ENCODE results near the gene CABLES2. TPM values are rescaled to one million over a fixed set of nuclear protein-coding genes. Genes with fewer than 3 reads are reported as not detected.
"Not testable (repeated sequence)": the region's sequence is repeated elsewhere in the genome, so short reads cannot be mapped to it uniquely, and the experiment has no call there.

Gene CABLES2
- total RNA-seq, 2 donors from 2014 or later, result 4.5 to 5.6 TPM

GRCh38 chr20:62377615-62378178 lies 29.4 kb downstream of the CABLES2 start:
- Mint-ChIP-seq H3K27ac (no peak overlapping the region), H3K4me3 (no peak overlapping the region), H3K4me1 (peaks cover 6% of the 10 kb centered on the region), H3K27me3 (peaks cover 13% of the 10 kb centered on the region), H3K36me3 (ENCODE audit: low read depth) (peaks cover 10% of the 10 kb centered on the region)
- H3K9me3 ChIP-seq (ENCODE audit: control insufficient read depth, low read length, poor library complexity, severe bottlenecking), result no peaks in the 10 kb centered on the region
- ATAC-seq, result no peak
- no peak for DNase-seq

- Mint-ChIP-seq H3K36me3 (ENCODE audit: low read depth) (peaks cover 8% of the 10 kb centered on the region), H3K27me3 (peaks cover 15% of the 10 kb centered on the region), H3K4me3 (no peak overlapping the region), H3K4me1 (peaks cover 5% of the 10 kb centered on the region), H3K27ac (no peak overlapping the region)
- no peak for ATAC-seq
- H3K9me3 ChIP-seq (ENCODE audit: control insufficient read depth, low read length, poor library complexity, severe bottlenecking), result no peaks in the 10 kb centered on the region
- DNase-seq, result no peak
Observed at GRCh38 chr20:62377064-62377461, 30.0 kb downstream of the CABLES2 start.

- no peak for ATAC-seq
- H3K9me3 ChIP-seq (ENCODE audit: control insufficient read depth, low read length, poor library complexity, severe bottlenecking), result no peaks in the 10 kb centered on the region
- H3K4me1 Mint-ChIP-seq, result peaks cover 5% of the 10 kb centered on the region
- DNase-seq, result no peak
- H3K4me3 Mint-ChIP-seq, result no peak overlapping the region
- H3K36me3 Mint-ChIP-seq (ENCODE audit: low read depth), result peaks cover 4% of the 10 kb centered on the region
- no peak overlapping the region for H3K27ac Mint-ChIP-seq
- peaks cover 15% of the 10 kb centered on the region for H3K27me3 Mint-ChIP-seq
Observed at GRCh38 chr20:62376112-62377063, 30.7 kb downstream of the CABLES2 start.

- DNase-seq, result no peak
- Mint-ChIP-seq H3K4me1 (peaks cover 5% of the 10 kb centered on the region), H3K36me3 (ENCODE audit: low read depth) (peaks cover 4% of the 10 kb centered on the region)
Observed at GRCh38 chr20:62374331-62375152, 32.5 kb downstream of the CABLES2 start.

GRCh38 chr20:62373631-62374179 lies 33.4 kb downstream of the CABLES2 start:
- not testable (repeated sequence) for ATAC-seq; H3K4me3 Mint-ChIP-seq; H3K36me3 Mint-ChIP-seq (ENCODE audit: low read depth); H3K4me1 Mint-ChIP-seq; H3K9me3 ChIP-seq (ENCODE audit: control insufficient read depth, low read length, poor library complexity, severe bottlenecking); DNase-seq; H3K27ac Mint-ChIP-seq
- H3K27me3 Mint-ChIP-seq, result peaks cover 21% of the 10 kb centered on the region

More at GRCh38 chr20:62374331-62375152, 32.5 kb downstream of the CABLES2 start:
- peaks cover 16% of the 10 kb centered on the region for H3K27me3 Mint-ChIP-seq
- no peak overlapping the region for H3K4me3 Mint-ChIP-seq
- H3K9me3 ChIP-seq (ENCODE audit: control insufficient read depth, low read length, poor library complexity, severe bottlenecking), result no peaks in the 10 kb centered on the region
- no peak for ATAC-seq
- no peak overlapping the region for H3K27ac Mint-ChIP-seq

- Mint-ChIP-seq H3K4me3 (no peak overlapping the region), H3K36me3 (ENCODE audit: low read depth) (peaks cover 4% of the 10 kb centered on the region), H3K27me3 (peaks cover 26% of the 10 kb centered on the region), H3K27ac (no peak overlapping the region), H3K4me1 (peaks cover 11% of the 10 kb centered on the region)
- no peaks in the 10 kb centered on the region for H3K9me3 ChIP-seq (ENCODE audit: control insufficient read depth, low read length, poor library complexity, severe bottlenecking)
- DNase-seq, result no peak
- no peak for ATAC-seq
Observed at GRCh38 chr20:62372042-62372993, 34.8 kb downstream of the CABLES2 start.

- no peaks in the 10 kb centered on the region for H3K9me3 ChIP-seq (ENCODE audit: control insufficient read depth, low read length, poor library complexity, severe bottlenecking)
- DNase-seq (no peak), ATAC-seq (no peak)
- no peak overlapping the region for H3K4me3 Mint-ChIP-seq
- H3K27me3 Mint-ChIP-seq, result peaks cover 26% of the 10 kb centered on the region
- H3K4me1 Mint-ChIP-seq, result peaks cover 11% of the 10 kb centered on the region
- H3K27ac Mint-ChIP-seq, result no peak overlapping the region
- H3K36me3 Mint-ChIP-seq (ENCODE audit: low read depth), result peaks cover 4% of the 10 kb centered on the region
Observed at GRCh38 chr20:62371588-62372041, 35.5 kb downstream of the CABLES2 start.

GRCh38 chr20:62370807-62371587 lies 36.1 kb downstream of the CABLES2 start:
- Mint-ChIP-seq H3K27me3 (peaks cover 26% of the 10 kb centered on the region), H3K4me3 (no peak overlapping the region), H3K27ac (no peak overlapping the region), H3K4me1 (peaks cover 11% of the 10 kb centered on the region), H3K36me3 (ENCODE audit: low read depth) (peaks cover 4% of the 10 kb centered on the region)
- DNase-seq (no peak), ATAC-seq (no peak)
- no peaks in the 10 kb centered on the region for H3K9me3 ChIP-seq (ENCODE audit: control insufficient read depth, low read length, poor library complexity, severe bottlenecking)

GRCh38 chr20:62370115-62370806 lies 36.8 kb downstream of the CABLES2 start:
- H3K27me3 Mint-ChIP-seq, result peaks cover 27% of the 10 kb centered on the region
- no peak for DNase-seq
- no peak overlapping the region for H3K27ac Mint-ChIP-seq
- no peaks in the 10 kb centered on the region for H3K9me3 ChIP-seq (ENCODE audit: control insufficient read depth, low read length, poor library complexity, severe bottlenecking)
- H3K4me3 Mint-ChIP-seq, result no peak overlapping the region
- peaks cover 4% of the 10 kb centered on the region for H3K36me3 Mint-ChIP-seq (ENCODE audit: low read depth)
- H3K4me1 Mint-ChIP-seq, result peaks cover 11% of the 10 kb centered on the region
- ATAC-seq, result no peak

GRCh38 chr20:62369815-62370114 lies 37.3 kb downstream of the CABLES2 start:
- peaks cover 4% of the 10 kb centered on the region for H3K36me3 Mint-ChIP-seq (ENCODE audit: low read depth)
- no peak overlapping the region for H3K4me3 Mint-ChIP-seq
- H3K27me3 Mint-ChIP-seq, result peaks cover 32% of the 10 kb centered on the region
- peaks cover 11% of the 10 kb centered on the region for H3K4me1 Mint-ChIP-seq
- H3K27ac Mint-ChIP-seq, result no peak overlapping the region
- no peak for ATAC-seq
- H3K9me3 ChIP-seq (ENCODE audit: control insufficient read depth, low read length, poor library complexity, severe bottlenecking), result no peaks in the 10 kb centered on the region
- no peak for DNase-seq
